T-helper 1 cell treated with Interleukin-12 subunit alpha and Interleukin-12 subunit beta and Interleukin-4 antibody, amounts not matched to agents 30 ng/mL and 1 ng/mL, for 36 hours (primary cell): ENCODE data around the gene FBXW12. TPM values are rescaled to one million over a fixed set of nuclear protein-coding genes. Genes with fewer than 3 reads are reported as not detected.

ENCODE experiments used
- intact Hi-C: fragments of 100-400 bp; cut with micrococcal nuclease; formaldehyde crosslinking; loops from one replicate; pipeline ENCODE4 v1.15.1; 2024
- total RNA-seq: library from RNA; stranded (reverse); gene quantifications from 2 replicates; pipeline ENCODE4 v1.2.3, GENCODE V29; 2022

Gene FBXW12
- total RNA-seq, 1 donor from 2014 or later = not detected

- intact Hi-C loops = no loop called here
These were observed 47.1 kb downstream of the FBXW12 start for GRCh38 chr3:48419149-48419548.

DNA sequence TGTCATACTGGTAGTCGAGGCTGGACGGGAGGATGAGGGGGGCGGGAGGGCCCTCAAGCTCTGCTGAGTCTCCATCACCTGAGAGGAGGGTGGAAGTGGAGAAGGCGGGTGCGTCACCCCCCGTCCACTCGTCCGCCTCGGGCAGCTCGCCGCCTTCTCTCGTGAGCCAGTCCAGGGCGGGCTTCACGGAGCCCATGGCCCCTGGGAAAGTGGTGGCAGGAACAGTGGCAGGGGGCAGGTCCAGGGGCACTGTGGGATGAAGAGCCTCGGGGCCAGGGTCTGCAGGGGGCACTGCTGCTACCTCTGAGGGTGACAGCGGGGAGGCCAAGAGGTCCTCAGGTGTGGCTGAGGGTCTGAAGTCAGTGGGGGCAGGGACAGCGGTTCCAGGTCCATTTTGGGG lies 47.6 kb downstream of the FBXW12 start:
- intact Hi-C loops = no loop called here

GRCh38 chr3:48420561-48420960 lies 48.5 kb downstream of the FBXW12 start:
- intact Hi-C loops = no loop called here

DNA sequence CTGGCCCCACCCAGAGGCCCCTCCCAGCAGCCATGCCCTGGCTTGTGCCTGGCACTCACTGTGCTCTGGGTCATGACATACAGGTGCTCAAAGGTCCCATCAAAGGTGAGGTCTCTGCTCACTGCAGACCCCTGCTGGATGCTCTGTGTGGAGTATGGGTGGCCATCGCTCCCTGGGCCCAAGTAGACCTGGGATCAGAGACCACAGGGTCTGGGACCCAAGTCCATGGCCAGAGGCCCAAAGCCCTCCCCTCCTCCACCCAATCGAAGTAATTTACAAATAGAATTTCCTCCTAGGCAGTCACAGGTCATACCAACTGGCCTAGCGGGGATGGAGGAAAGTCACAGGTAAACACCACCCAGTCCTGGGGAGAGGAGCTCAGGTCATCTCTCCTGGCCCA lies 50.3 kb downstream of the FBXW12 start:
- intact Hi-C loops = no loop called here

DNA sequence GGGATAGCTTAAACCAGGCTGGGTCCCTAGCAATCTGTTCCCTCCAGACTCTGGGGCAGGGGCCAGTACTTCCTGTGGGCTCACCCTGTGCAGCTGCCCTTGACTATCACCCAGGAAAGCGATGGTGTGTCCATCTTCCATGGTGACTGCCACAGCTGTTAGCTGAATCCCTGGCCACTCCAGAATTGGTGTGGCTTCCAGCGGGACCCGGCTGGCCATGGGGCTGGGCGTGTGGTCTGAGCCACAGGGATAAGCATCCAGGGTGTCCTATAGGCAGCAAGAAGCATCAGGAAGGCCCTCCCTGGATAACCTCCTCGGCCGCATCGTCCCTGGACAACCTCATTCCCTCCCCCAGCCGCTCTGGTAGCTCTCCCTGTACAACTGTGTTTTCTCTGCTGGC lies 50.7 kb downstream of the FBXW12 start:
- intact Hi-C loops = no loop called here

DNA sequence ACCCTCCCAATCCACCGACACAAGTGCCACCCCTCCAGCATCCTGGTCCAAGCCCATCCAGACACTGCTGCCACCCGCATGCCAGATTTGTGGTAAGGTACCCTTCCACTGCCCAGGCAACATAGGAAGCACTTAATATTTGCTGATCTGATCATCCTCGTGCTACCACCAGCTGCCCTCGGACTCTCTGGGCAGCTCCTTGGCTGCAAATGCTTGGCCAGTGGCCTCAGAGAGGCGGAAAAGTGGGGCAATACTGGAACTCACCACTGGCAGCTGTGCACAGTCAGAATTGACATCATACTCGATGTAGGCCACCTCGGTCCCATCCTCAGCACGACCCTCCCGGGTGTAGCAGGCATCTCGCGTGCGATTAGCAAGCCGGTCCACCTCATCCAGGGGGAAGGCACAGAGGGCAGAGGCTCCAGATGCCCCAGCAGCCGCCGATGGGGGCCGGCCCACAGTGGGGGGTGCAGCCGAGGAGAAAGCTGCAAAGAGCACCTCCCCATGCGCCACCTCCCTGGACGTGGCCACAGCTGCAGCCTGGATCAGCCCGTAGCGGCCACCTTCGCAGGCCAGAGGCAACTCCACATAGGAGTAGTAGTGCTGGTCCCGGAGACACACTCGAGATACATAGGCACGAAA lies 51.3 kb downstream of the FBXW12 start:
- intact Hi-C loops = no loop called here

GRCh38 chr3:48423883-48424695 lies 52.1 kb downstream of the FBXW12 start:
- intact Hi-C loops = no loop called here

- intact Hi-C loops = no loop called here
These were observed 53.3 kb downstream of the FBXW12 start for GRCh38 chr3:48425281-48425812.

DNA sequence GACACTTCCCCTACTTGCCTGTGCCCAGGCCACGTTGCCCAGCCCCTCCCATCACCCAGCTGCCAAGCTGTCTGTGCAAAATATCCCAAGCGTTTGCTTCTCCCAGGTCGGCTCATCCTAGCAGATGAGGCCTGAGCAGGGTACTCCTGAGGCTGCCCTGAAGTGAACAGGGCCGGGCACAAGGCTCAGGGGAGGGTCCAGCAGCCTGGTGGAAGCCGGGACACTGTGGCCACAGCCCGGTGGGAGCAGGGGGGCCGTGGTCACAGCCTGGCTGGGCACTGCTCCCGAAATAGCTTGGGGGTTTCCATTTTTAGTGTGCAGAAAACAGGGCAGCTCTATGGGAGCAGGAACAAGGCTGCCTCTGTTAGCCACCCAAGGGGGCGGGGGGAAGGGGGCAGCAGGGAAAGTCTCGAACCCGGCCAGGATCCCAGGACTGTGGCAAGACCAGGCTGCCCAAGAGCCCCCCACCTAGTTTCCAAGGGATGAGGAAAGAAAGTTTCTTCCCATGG lies 54.4 kb downstream of the FBXW12 start:
- intact Hi-C loops = no loop called here

DNA sequence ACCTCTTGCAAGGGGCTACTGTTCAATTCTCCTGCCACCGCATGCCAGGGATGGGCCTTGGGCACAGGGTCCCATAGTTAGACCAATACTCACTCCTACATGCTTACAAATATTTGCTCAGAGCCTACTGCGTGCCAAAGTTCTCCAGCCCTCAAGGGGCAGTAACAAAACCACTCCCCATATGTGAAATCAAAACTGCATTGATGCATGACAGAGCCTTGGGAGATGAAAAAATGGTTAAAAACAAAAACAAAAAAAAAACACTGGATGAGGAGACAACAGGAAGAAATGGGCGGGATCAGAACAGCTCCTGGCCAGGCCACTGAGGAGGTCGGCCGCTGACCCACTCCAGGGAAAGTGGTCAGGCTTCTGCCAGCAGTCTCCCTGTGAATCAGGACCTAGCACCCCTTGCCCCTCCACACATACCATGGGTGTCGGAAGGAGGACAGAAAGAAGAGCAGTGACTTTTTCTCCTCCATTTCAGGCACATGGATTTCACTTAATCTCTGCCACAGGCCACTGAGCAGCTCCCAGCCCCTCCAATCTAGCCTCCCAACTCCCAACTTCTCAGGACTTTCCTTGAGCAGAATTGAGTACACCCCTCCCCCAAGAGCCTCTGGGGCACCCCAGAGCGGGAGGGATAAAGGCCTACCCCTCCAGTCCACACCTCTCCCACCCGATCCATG lies 55.1 kb downstream of the FBXW12 start:
- intact Hi-C loops = no loop called here

DNA sequence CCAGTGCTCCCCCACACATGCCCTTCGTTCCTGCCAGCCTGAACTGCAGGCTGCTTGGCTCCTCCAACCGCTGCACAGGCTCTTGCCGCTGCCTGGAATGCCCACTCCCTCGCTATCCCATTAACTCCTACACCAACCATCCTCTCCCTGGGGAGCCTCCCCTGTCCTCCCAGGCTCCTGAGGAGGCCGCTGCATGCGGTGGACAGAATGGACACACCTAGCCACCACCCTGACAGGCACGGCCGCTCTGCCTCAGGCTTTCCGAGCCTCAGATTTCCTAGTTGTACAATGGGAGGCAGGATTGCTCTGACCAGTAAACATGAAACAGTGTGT lies 55.6 kb downstream of the FBXW12 start:
- intact Hi-C loops = no loop called here

- intact Hi-C loops = no loop called here
These were observed 56.1 kb downstream of the FBXW12 start for GRCh38 chr3:48428088-48428571.

GRCh38 chr3:48428572-48429316 lies 56.7 kb downstream of the FBXW12 start:
- intact Hi-C loops = no loop called here

DNA sequence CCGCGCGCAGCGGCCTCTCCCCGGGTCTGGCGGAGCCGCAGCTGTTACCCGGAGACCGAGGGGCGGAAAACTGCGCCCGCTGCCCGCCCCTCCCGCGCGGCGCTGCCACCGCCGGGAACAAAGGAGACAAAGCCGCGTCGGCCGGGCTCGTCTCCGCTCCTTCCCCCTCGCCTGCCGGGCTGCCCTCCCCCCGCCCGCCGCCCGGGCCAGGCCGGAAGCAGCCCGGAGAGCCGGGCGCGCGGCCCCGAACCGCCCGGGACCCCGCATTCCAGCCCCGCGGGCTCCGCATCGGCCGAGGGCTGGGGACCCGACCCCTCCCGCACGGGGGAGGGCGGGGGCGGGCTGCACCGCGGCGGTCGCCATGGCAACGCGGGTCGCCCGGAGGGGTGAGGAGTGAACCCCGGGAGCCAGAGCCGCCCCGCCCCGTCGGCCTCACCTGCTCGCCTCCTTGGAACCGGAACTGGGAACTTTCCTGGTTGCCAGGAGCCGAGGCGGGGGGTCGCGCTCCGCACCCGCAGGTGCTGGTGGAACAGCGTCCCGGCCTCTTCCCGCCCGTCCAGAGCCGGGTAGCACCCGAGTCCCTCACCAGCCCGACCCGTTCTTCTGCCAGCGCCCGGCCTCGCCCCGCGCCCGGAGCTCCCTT lies 57.4 kb downstream of the FBXW12 start:
- intact Hi-C loops = no loop called here

- intact Hi-C loops = no loop called here
These were observed 58.1 kb downstream of the FBXW12 start, which contains the start of gene PLXNB1 for GRCh38 chr3:48429960-48430707. TSS of gene PLXNB1 (minus strand) at chr3:48430086. CDS start at chr3:48424611, 5,475 bp downstream.

DNA sequence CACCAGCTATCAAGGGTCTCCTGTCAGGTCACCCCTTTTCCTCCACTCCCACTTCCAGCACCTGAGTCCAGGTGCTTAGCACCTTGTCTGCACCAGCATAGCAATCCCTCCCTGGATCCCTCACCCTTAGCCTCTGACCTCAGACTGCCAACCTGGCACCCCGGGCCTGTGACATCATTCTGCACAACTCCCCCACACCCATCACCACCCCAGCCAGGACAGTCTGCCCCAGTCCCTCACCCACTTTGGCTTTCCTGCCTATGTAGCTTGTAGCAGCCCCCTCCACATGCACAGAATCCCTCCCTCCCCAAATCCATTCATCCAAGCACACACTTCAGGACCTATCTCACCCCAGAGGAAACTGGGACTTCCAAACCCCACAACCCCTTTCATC lies 58.7 kb downstream of the FBXW12 start:
- intact Hi-C loops = no loop called here

DNA sequence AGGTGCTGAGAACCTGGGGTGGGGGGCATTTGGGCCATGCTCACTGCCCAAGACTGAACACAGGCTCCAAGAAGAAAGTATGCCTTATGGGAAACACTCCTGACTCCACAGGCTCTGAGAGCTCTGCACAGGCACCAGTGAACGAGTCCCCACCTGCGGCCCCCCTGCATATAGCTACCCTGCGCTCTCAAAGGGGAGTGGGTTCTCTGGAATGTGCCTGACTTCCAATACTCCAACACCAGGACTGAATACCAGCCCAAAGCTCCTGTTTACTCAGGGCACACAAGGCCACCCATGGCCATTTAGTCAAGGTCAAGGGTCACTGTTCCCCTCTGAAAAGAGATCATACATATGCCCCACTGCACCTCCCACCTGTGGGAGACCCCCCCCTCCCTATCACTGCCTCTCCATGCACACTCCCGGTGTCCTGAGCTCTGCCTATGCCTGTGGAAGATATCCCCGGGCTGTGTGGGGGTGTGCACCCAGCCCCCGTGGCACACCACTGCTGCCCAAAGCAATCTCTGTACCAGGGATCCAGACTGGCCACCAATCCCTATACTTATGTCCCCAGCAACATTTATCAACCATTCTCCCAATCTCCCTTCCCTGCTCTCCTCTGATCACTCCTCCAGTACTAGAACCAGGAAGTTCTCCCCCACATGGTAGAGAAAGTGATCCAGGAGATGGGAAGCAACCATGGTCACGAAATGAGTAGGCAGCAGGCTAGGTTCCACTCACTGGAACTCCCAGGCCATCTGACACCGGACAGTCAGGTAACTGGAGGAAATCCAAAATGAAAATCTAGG lies 59.4 kb downstream of the FBXW12 start:
- intact Hi-C loops = no loop called here

GRCh38 chr3:48432411-48433371 lies 60.7 kb downstream of the FBXW12 start:
- intact Hi-C loops = no loop called here
